ENCODE measurements around the gene LBP. TPM values are rescaled to one million over a fixed set of nuclear protein-coding genes. Genes with fewer than 3 reads are reported as not detected.
"Not testable (repeated sequence)": the region's sequence is repeated elsewhere in the genome, so short reads cannot be mapped to it uniquely, and the experiment has no call there.

LBP gene
- total and polyA plus RNA-seq, 7 experiments from 2014 or later = not detected

GRCh38 chr20:38407822-38408221, 61.5 kb downstream of the LBP start:
- ATAC-seq; H3K4me3 Mint-ChIP-seq; POLR2A ChIA-PET; H3K4me3 ChIP-seq (ENCODE audit: low read length); H3K9me3 ChIP-seq (ENCODE audit: control insufficient read depth in 2 of 3, low read length in 3 of 3); H3K4me1 ChIP-seq (ENCODE audit: control insufficient read depth in 2 of 2, insufficient read depth in 2 of 2, low read length in 2 of 2); H3K4me1 Mint-ChIP-seq; H3K27me3 ChIP-seq (ENCODE audit: control insufficient read depth in 2 of 2, insufficient read depth in 2 of 2, low read length in 2 of 2); H3K27ac Mint-ChIP-seq; intact Hi-C loops (cut with micrococcal nuclease); DNase-seq; H3K27me3 Mint-ChIP-seq; CTCF ChIA-PET; H3K27ac ChIP-seq (ENCODE audit: low read depth, low read length): not testable (repeated sequence)
- Mint-ChIP-seq H3K36me3 (peaks cover 6 to 48% (median 26%) of the 10 kb centered on the region in 5 donors), H3K9me3 (peaks cover 0 to 18% (median 3%) of the 10 kb centered on the region in 11 donors)
- H3K36me3 ChIP-seq (ENCODE audit: control insufficient read depth in 2 of 3, insufficient read depth in 3 of 3, low read length in 3 of 3) = peaks cover 0 to 16% (median 1%) of the 10 kb centered on the region in 3 experiments

- intact Hi-C loops (cut with micrococcal nuclease) = no loop called here
- Mint-ChIP-seq H3K4me3 (no peak overlapping the region), H3K27me3 (no peaks in the 10 kb centered on the region), H3K4me1 (no peaks in the 10 kb centered on the region), H3K27ac (no peak overlapping the region), H3K36me3 (peaks cover 22 to 73% (median 50%) of the 10 kb centered on the region in 5 donors), H3K9me3 (peaks cover 0 to 5% (median 0%) of the 10 kb centered on the region in 11 donors)
- CTCF ChIA-PET = no interaction called here
- no peak overlapping the region for H3K27ac ChIP-seq (ENCODE audit: low read depth, low read length)
- ATAC-seq (no peak), DNase-seq (no peak)
- POLR2A ChIA-PET = no interaction called here
- H3K4me3 ChIP-seq (ENCODE audit: low read length) = no peak overlapping the region
- H3K27me3 ChIP-seq (ENCODE audit: control insufficient read depth in 2 of 2, insufficient read depth in 2 of 2, low read length in 2 of 2) = no peaks in the 10 kb centered on the region
- no peaks in the 10 kb centered on the region for H3K4me1 ChIP-seq (ENCODE audit: control insufficient read depth in 2 of 2, insufficient read depth in 2 of 2, low read length in 2 of 2)
- H3K9me3 ChIP-seq (ENCODE audit: control insufficient read depth in 2 of 3, low read length in 3 of 3) = no peaks in the 10 kb centered on the region
- peaks cover 0 to 50% (median 7%) of the 10 kb centered on the region in 3 experiments for H3K36me3 ChIP-seq (ENCODE audit: control insufficient read depth in 2 of 3, insufficient read depth in 3 of 3, low read length in 3 of 3)
Observed at GRCh38 chr20:38412877-38413577, 66.7 kb downstream of the LBP start.

GRCh38 chr20:38414769-38415450, 68.6 kb downstream of the LBP start:
- no peaks in the 10 kb centered on the region for H3K4me1 ChIP-seq (ENCODE audit: control insufficient read depth in 2 of 2, insufficient read depth in 2 of 2, low read length in 2 of 2)
- no peak overlapping the region for H3K27ac Mint-ChIP-seq
- peaks cover 24 to 71% (median 50%) of the 10 kb centered on the region in 5 donors for H3K36me3 Mint-ChIP-seq
- peaks cover 0 to 5% (median 0%) of the 10 kb centered on the region in 11 donors for H3K9me3 Mint-ChIP-seq
- no peaks in the 10 kb centered on the region for H3K9me3 ChIP-seq (ENCODE audit: control insufficient read depth in 2 of 3, low read length in 3 of 3)
- H3K36me3 ChIP-seq (ENCODE audit: control insufficient read depth in 2 of 3, insufficient read depth in 3 of 3, low read length in 3 of 3) = peaks cover 0 to 68% (median 7%) of the 10 kb centered on the region in 3 experiments
- H3K27me3 ChIP-seq (ENCODE audit: control insufficient read depth in 2 of 2, insufficient read depth in 2 of 2, low read length in 2 of 2) = no peaks in the 10 kb centered on the region
- POLR2A ChIA-PET = no interaction called here
- DNase-seq (no peak), ATAC-seq (no peak)
- no peaks in the 10 kb centered on the region for H3K27me3 Mint-ChIP-seq
- intact Hi-C loops (cut with micrococcal nuclease) = no loop called here
- H3K27ac ChIP-seq (ENCODE audit: low read depth, low read length) = no peak overlapping the region
- H3K4me3 ChIP-seq (ENCODE audit: low read length) = no peak overlapping the region
- H3K4me3 Mint-ChIP-seq = no peak overlapping the region
- H3K4me1 Mint-ChIP-seq = peaks cover 0 to 5% (median 0%) of the 10 kb centered on the region in 7 donors
- CTCF ChIA-PET = no interaction called here

DNA sequence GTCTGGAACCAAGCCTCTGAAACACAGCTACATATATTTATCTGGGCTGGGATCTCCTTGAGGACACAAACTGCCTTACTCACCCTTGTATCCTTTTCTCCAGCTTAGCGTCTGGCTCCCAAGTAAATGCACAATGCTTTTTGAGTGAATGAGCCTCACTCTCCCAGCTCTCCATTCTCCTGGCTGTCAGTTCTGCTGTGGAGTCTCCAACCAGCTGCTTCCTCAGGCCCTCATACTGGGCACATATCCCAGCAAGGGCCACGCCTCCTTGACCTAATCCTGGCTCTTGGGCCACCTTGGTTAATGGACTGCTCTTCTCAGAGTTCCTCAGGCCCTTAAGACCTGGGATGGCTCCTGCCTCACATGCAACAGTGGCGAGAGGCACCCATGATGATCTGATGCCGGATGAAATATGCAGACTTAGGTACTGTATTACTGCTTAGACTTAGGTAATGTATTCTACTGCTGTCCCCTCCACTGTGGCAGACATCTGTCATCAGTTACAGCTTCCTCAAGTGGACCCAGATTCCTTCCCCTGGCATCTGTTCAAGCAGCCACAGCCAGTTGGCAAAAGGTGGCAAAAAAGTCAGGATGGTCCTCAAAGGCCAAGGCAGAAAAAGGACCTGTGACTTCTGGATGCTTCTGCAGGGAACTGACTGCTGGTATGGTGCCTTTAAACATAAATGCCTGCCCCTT, 72.4 kb downstream of the LBP start:
- H3K9me3 ChIP-seq (ENCODE audit: control insufficient read depth in 2 of 3, low read length in 3 of 3) = no peaks in the 10 kb centered on the region
- H3K4me1 ChIP-seq (ENCODE audit: control insufficient read depth in 2 of 2, insufficient read depth in 2 of 2, low read length in 2 of 2) = no peaks in the 10 kb centered on the region
- Mint-ChIP-seq H3K27me3 (no peaks in the 10 kb centered on the region), H3K4me3 (no peak overlapping the region), H3K27ac (peak overlapping the region in 3 of 9 donors; percentile 10 to 83 (median 48)), H3K4me1 (peaks cover 0 to 9% (median 5%) of the 10 kb centered on the region in 7 donors), H3K9me3 (peaks cover 0 to 5% (median 0%) of the 10 kb centered on the region in 11 donors), H3K36me3 (peaks cover 34 to 75% (median 50%) of the 10 kb centered on the region in 5 donors)
- H3K36me3 ChIP-seq (ENCODE audit: control insufficient read depth in 2 of 3, insufficient read depth in 3 of 3, low read length in 3 of 3) = peaks cover 13 to 83% (median 27%) of the 10 kb centered on the region in 3 experiments
- CTCF ChIA-PET = no interaction called here
- intact Hi-C loops (cut with micrococcal nuclease) = no loop called here
- POLR2A ChIA-PET = no interaction called here
- no peak overlapping the region for H3K4me3 ChIP-seq (ENCODE audit: low read length)
- no peak overlapping the region for H3K27ac ChIP-seq (ENCODE audit: low read depth, low read length)
- DNase-seq (no peak), ATAC-seq (no peak)
- H3K27me3 ChIP-seq (ENCODE audit: control insufficient read depth in 2 of 2, insufficient read depth in 2 of 2, low read length in 2 of 2) = no peaks in the 10 kb centered on the region

DNA sequence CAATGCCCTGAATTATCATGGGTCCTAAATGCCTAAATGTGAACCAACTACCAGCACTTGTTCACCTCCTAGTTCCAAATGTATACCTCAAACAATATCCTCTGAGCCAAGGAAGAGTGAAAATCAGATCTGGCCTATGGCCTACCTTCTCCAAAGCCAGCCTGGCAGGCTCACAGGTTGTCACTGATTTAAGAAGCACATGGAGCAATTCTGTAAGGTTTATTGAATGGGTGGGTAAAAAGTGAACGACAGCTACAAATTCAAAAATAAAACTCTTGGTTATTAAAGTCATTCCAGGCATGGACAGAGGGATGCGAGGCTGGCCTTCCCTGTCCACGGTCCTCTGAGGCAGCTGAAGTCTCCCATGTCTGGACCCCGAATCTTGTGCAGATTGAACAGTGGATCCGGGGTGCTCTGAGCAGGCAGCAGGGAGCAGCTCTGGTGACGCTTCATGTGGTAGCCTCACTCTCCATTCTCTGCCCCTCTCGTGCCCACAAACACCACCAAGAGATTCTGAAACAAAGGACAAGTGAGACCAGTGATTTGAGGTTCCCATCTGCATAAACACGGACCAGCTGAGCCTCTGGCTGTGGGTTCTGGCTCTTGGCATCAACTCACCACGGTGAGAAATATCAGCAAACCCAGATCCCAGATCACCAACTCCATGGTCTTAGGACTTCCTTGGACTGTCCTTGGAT, 74.3 kb downstream of the LBP start:
- CTCF ChIA-PET = no interaction called here
- H3K27ac Mint-ChIP-seq = peak overlapping the region in 1 of 9 donors; percentile 28
- peaks cover 0 to 15% (median 7%) of the 10 kb centered on the region in 7 donors for H3K4me1 Mint-ChIP-seq
- Histone ChIP-seq H3K27me3 (ENCODE audit: control insufficient read depth in 2 of 2, insufficient read depth in 2 of 2, low read length in 2 of 2) (no peaks in the 10 kb centered on the region), H3K36me3 (ENCODE audit: control insufficient read depth in 2 of 3, insufficient read depth in 3 of 3, low read length in 3 of 3) (peaks cover 13 to 87% (median 27%) of the 10 kb centered on the region in 3 experiments), H3K4me3 (ENCODE audit: low read length) (no peak overlapping the region), H3K27ac (ENCODE audit: low read depth, low read length) (no peak overlapping the region), H3K4me1 (ENCODE audit: control insufficient read depth in 2 of 2, insufficient read depth in 2 of 2, low read length in 2 of 2) (no peaks in the 10 kb centered on the region), H3K9me3 (ENCODE audit: control insufficient read depth in 2 of 3, low read length in 3 of 3) (no peaks in the 10 kb centered on the region)
- POLR2A ChIA-PET = no interaction called here
- H3K4me3 Mint-ChIP-seq = no peak overlapping the region
- intact Hi-C loops (cut with micrococcal nuclease) = no loop called here
- no peaks in the 10 kb centered on the region for H3K27me3 Mint-ChIP-seq
- no peak for DNase-seq
- ATAC-seq = no peak
- peaks cover 0 to 5% (median 0%) of the 10 kb centered on the region in 11 donors for H3K9me3 Mint-ChIP-seq
- H3K36me3 Mint-ChIP-seq = peaks cover 32 to 65% (median 47%) of the 10 kb centered on the region in 5 donors

DNA sequence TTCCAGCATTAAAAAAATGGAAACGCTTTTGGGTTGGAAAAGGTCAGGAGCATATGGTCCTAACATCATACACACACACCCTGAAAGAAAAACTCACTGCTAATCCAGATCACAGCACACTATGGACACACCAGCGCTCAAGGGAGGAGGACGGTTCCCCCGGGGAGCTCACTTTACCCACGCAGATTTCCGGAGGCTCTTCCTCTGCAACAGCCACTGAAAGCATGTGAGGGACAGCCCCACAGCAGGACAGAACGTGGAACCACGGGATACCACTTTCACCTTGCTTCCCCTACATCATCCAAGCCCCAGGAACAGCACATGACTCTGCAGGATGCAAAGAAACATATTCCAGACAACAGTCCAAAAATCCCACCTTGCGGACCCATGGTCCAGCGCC, 75.6 kb downstream of the LBP start:
- ATAC-seq (no peak), DNase-seq (no peak)
- Mint-ChIP-seq H3K27ac (no peak overlapping the region), H3K4me1 (peaks cover 5 to 19% (median 10%) of the 10 kb centered on the region in 7 donors), H3K36me3 (peaks cover 30 to 60% (median 37%) of the 10 kb centered on the region in 5 donors), H3K27me3 (no peaks in the 10 kb centered on the region), H3K9me3 (peaks cover 0 to 5% (median 0%) of the 10 kb centered on the region in 11 donors), H3K4me3 (no peak overlapping the region)
- Histone ChIP-seq H3K4me1 (ENCODE audit: control insufficient read depth in 2 of 2, insufficient read depth in 2 of 2, low read length in 2 of 2) (no peaks in the 10 kb centered on the region), H3K4me3 (ENCODE audit: low read length) (no peak overlapping the region), H3K36me3 (ENCODE audit: control insufficient read depth in 2 of 3, insufficient read depth in 3 of 3, low read length in 3 of 3) (peaks cover 20 to 88% (median 37%) of the 10 kb centered on the region in 3 experiments), H3K27ac (ENCODE audit: low read depth, low read length) (no peak overlapping the region), H3K9me3 (ENCODE audit: control insufficient read depth in 2 of 3, low read length in 3 of 3) (no peaks in the 10 kb centered on the region), H3K27me3 (ENCODE audit: control insufficient read depth in 2 of 2, insufficient read depth in 2 of 2, low read length in 2 of 2) (no peaks in the 10 kb centered on the region)
- intact Hi-C loops (cut with micrococcal nuclease) = no loop called here
- ChIA-PET CTCF (no interaction called here), POLR2A (no interaction called here)

Measured in naive thymus-derived CD4-positive, alpha-beta T cell (primary cell).